Measurements from ENCODE around the gene TRIM33. TPM values are rescaled to one million over a fixed set of nuclear protein-coding genes. Genes with fewer than 3 reads are reported as not detected.

TRIM33 gene
- polyA plus RNA-seq, 1 donor from 2014 or later: 58.7 TPM

DNA sequence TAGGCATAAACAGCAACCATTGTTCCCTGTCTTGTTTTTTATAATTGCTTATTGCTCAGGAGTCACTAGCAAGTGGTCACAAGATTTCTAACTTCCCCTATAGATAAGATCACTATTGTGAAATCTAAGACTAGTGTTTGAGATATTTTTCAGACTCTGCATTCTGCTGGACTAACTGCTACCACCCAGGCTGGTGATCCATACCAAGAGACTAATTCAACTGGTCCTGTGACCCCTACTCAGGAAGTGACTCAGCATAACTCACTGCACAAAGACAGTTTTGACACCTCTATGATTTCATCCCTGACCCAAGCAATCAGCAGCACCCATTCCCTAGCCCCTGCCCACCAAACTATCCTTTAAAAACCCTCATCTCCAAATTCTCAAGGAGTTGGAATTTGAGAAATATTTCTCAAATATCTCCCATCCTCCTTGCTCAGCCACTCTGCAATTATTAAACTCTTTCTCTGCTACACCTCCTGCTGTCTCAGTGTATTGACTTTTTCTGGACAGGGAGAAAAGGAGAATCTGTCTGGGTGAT, 52.7 kb downstream of the TRIM33 start:
- Histone ChIP-seq H3K9ac (ENCODE audit: low read length) (no peak overlapping the region), H3K9me2 (ENCODE audit: insufficient read depth, low read length) (no peaks in the 10 kb centered on the region), H2AFZ (ENCODE audit: low read depth, low read length) (no peak overlapping the region), H3K9me3 (ENCODE audit: low read length) (no peaks in the 10 kb centered on the region), H4K20me1 (ENCODE audit: insufficient read depth) (peaks cover 2% of the 10 kb centered on the region), H3K27me3 (ENCODE audit: insufficient read depth, low read depth, low read length) (no peaks in the 10 kb centered on the region), H3K36me3 (ENCODE audit: insufficient read depth, low read length) (peaks cover 8% of the 10 kb centered on the region), H3F3A (ENCODE audit: insufficient read depth, low read length, poor library complexity, severe bottlenecking) (no peaks in the 10 kb centered on the region), H3K27ac (ENCODE audit: low read length) (no peak overlapping the region), H3K4me2 (ENCODE audit: low read length) (no peak overlapping the region), H3K4me3 (ENCODE audit: low read length) (no peak overlapping the region), H3K79me2 (replicated peaks; ENCODE audit: insufficient read depth, low read length) (peaks cover 22% of the 10 kb centered on the region)
- no peak for TF ChIP-seq MXI1 (conservative IDR thresholded peaks at IDR 0.05; ENCODE audit: poor library complexity, severe bottlenecking)
- no peak for TF ChIP-seq RAD21 (conservative IDR thresholded peaks at IDR 0.05)
- no peak for TF ChIP-seq EZH2 (IDR thresholded peaks at IDR 0.05; ENCODE audit: borderline replicate concordance, insufficient read depth, low read length, poor library complexity, severe bottlenecking)
- TF ChIP-seq, protein P1, sequence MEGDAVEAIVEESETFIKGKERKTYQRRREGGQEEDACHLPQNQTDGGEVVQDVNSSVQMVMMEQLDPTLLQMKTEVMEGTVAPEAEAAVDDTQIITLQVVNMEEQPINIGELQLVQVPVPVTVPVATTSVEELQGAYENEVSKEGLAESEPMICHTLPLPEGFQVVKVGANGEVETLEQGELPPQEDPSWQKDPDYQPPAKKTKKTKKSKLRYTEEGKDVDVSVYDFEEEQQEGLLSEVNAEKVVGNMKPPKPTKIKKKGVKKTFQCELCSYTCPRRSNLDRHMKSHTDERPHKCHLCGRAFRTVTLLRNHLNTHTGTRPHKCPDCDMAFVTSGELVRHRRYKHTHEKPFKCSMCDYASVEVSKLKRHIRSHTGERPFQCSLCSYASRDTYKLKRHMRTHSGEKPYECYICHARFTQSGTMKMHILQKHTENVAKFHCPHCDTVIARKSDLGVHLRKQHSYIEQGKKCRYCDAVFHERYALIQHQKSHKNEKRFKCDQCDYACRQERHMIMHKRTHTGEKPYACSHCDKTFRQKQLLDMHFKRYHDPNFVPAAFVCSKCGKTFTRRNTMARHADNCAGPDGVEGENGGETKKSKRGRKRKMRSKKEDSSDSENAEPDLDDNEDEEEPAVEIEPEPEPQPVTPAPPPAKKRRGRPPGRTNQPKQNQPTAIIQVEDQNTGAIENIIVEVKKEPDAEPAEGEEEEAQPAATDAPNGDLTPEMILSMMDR (IDR thresholded peaks at IDR 0.05; ENCODE audit: poor library complexity, severe bottlenecking): no peak
- TF ChIP-seq SMC3 (conservative IDR thresholded peaks at IDR 0.05; ENCODE audit: poor library complexity): no peak
- TF ChIP-seq TAF1 (IDR thresholded peaks at IDR 0.05; ENCODE audit: low read depth): no peak
- TF ChIP-seq EP300 (conservative IDR thresholded peaks at IDR 0.05; ENCODE audit: poor library complexity, severe bottlenecking): no peak
- TF ChIP-seq, protein P2, sequence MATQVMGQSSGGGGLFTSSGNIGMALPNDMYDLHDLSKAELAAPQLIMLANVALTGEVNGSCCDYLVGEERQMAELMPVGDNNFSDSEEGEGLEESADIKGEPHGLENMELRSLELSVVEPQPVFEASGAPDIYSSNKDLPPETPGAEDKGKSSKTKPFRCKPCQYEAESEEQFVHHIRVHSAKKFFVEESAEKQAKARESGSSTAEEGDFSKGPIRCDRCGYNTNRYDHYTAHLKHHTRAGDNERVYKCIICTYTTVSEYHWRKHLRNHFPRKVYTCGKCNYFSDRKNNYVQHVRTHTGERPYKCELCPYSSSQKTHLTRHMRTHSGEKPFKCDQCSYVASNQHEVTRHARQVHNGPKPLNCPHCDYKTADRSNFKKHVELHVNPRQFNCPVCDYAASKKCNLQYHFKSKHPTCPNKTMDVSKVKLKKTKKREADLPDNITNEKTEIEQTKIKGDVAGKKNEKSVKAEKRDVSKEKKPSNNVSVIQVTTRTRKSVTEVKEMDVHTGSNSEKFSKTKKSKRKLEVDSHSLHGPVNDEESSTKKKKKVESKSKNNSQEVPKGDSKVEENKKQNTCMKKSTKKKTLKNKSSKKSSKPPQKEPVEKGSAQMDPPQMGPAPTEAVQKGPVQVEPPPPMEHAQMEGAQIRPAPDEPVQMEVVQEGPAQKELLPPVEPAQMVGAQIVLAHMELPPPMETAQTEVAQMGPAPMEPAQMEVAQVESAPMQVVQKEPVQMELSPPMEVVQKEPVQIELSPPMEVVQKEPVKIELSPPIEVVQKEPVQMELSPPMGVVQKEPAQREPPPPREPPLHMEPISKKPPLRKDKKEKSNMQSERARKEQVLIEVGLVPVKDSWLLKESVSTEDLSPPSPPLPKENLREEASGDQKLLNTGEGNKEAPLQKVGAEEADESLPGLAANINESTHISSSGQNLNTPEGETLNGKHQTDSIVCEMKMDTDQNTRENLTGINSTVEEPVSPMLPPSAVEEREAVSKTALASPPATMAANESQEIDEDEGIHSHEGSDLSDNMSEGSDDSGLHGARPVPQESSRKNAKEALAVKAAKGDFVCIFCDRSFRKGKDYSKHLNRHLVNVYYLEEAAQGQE (IDR thresholded peaks at IDR 0.05; ENCODE audit: borderline replicate concordance): no peak
- no peak for TF ChIP-seq POLR2AphosphoS5 (IDR thresholded peaks at IDR 0.05)

DNA sequence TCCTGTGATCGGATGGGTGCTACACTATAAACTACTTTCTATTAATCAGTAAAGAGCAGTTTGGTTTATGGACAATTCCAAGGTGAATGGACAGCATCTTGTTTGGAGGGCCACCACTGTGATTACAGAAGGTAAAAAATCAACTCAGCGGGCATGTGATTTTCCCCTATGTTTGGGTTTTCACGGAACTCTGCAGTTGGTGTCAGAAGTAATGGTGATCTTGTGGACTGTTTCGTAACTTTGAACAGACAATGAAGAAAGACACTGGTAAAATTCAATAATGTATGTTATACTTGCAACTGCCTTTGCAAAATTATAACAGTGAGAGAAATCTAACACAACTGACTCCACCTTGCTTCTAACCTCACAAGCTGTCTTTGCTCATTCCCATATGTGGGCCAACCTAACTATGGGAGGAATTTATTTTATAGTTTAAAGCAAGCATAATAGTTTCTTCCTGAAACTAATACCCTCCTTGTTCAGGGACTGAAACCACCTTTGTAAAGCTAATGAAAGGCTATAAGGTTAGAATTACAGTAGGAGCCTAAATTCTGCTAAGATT, 53.2 kb downstream of the TRIM33 start:
- Histone ChIP-seq H3K36me3 (ENCODE audit: insufficient read depth, low read length) (peaks cover 8% of the 10 kb centered on the region), H3K9ac (ENCODE audit: low read length) (no peak overlapping the region)

More for the DNA sequence above, 53.2 kb downstream of the TRIM33 start:
- H3K79me2 ChIP-seq (replicated peaks; ENCODE audit: insufficient read depth, low read length): peaks cover 17% of the 10 kb centered on the region
- no peak overlapping the region for H2AFZ ChIP-seq (ENCODE audit: low read depth, low read length)
- H3K27me3 ChIP-seq (ENCODE audit: insufficient read depth, low read depth, low read length): no peaks in the 10 kb centered on the region
- TF ChIP-seq EZH2 (IDR thresholded peaks at IDR 0.05; ENCODE audit: borderline replicate concordance, insufficient read depth, low read length, poor library complexity, severe bottlenecking) (no peak), SMC3 (conservative IDR thresholded peaks at IDR 0.05; ENCODE audit: poor library complexity) (no peak), EP300 (conservative IDR thresholded peaks at IDR 0.05; ENCODE audit: poor library complexity, severe bottlenecking) (no peak), RAD21 (conservative IDR thresholded peaks at IDR 0.05) (no peak), POLR2AphosphoS5 (IDR thresholded peaks at IDR 0.05) (no peak), MXI1 (conservative IDR thresholded peaks at IDR 0.05; ENCODE audit: poor library complexity, severe bottlenecking) (no peak), TAF1 (IDR thresholded peaks at IDR 0.05; ENCODE audit: low read depth) (no peak)
- TF ChIP-seq, protein P2 (IDR thresholded peaks at IDR 0.05; ENCODE audit: borderline replicate concordance): no peak
- TF ChIP-seq, protein P1 (IDR thresholded peaks at IDR 0.05; ENCODE audit: poor library complexity, severe bottlenecking): no peak
- H3F3A ChIP-seq (ENCODE audit: insufficient read depth, low read length, poor library complexity, severe bottlenecking): no peaks in the 10 kb centered on the region
- no peak overlapping the region for H3K27ac ChIP-seq (ENCODE audit: low read length)
- H3K9me3 ChIP-seq (ENCODE audit: low read length): no peaks in the 10 kb centered on the region
- H3K4me2 ChIP-seq (ENCODE audit: low read length): no peak overlapping the region
- H4K20me1 ChIP-seq (ENCODE audit: insufficient read depth): peaks cover 2% of the 10 kb centered on the region
- H3K4me3 ChIP-seq (ENCODE audit: low read length): no peak overlapping the region
- H3K9me2 ChIP-seq (ENCODE audit: insufficient read depth, low read length): no peaks in the 10 kb centered on the region
